ENCODE measurements around the gene NOS1. TPM values are rescaled to one million over a fixed set of nuclear protein-coding genes. Genes with fewer than 3 reads are reported as not detected.

NOS1 gene
- total and polyA plus RNA-seq, 2 of the 8 experiments (the other 6 are each of a cell fraction or from before 2014, with no cell fraction given): 1.5 to 2.0 TPM

GRCh38 chr12:117312770-117313169 is 48.7 kb downstream of the NOS1 start:
- no peaks in the 10 kb centered on the region for H3K79me1 ChIP-seq (ENCODE audit: low read depth, low read length)
- ChIA-PET CTCF (ENCODE audit: partially characterized antibody) (no interaction called here), POLR2A (ENCODE audit: partially characterized antibody) (no interaction called here)
- H3K9ac ChIP-seq (replicated peaks in 1 of 4; ENCODE audit: extremely low read depth in 1 of 4, low read depth in 3 of 4, low read length in 3 of 4): no peak overlapping the region
- H3K4me3 ChIP-seq (ENCODE audit: extremely low read depth in 1 of 4, insufficient read depth in 2 of 4, low read depth in 3 of 4, low read length in 4 of 4): no peak overlapping the region
- H3K36me3 ChIP-seq (ENCODE audit: control insufficient read depth in 2 of 4, insufficient read depth in 4 of 4, low read length in 3 of 4): no peaks in the 10 kb centered on the region
- H3K23ac ChIP-seq (ENCODE audit: insufficient read length): no peak overlapping the region
- FAIRE-seq: no peak
- no peak overlapping the region for H3K27ac ChIP-seq (ENCODE audit: low read depth, low read length)
- no peak overlapping the region for H4K5ac ChIP-seq (ENCODE audit: insufficient read length, low read depth, low read length)
- no peak overlapping the region for H2BK15ac ChIP-seq (ENCODE audit: low read length)
- no peak overlapping the region for H2AFZ ChIP-seq (ENCODE audit: low read length)
- H3K23me2 ChIP-seq (ENCODE audit: low read depth, low read length): no peaks in the 10 kb centered on the region
- H2BK12ac ChIP-seq (ENCODE audit: low read depth, low read length): no peak overlapping the region
- H3K4me1 ChIP-seq (replicated peaks in 1 of 4; ENCODE audit: control insufficient read depth in 3 of 4, insufficient read depth in 4 of 4, low read length in 3 of 4): no peaks in the 10 kb centered on the region
- no peaks in the 10 kb centered on the region for H3K9me3 ChIP-seq (ENCODE audit: insufficient read depth in 2 of 2, low read depth in 1 of 2, low read length in 1 of 2)
- H3K14ac ChIP-seq (ENCODE audit: insufficient read length): no peak overlapping the region
- H4K8ac ChIP-seq (ENCODE audit: extremely low read depth, insufficient read depth, low read length): no peak overlapping the region
- no peaks in the 10 kb centered on the region for H3K27me3 ChIP-seq (replicated peaks in 1 of 4; ENCODE audit: control insufficient read depth in 3 of 4, extremely low read depth in 1 of 4, insufficient read depth in 3 of 4, low read length in 3 of 4)
- no peak overlapping the region for H2AK5ac ChIP-seq (ENCODE audit: low read depth, low read length)
- H2BK20ac ChIP-seq (ENCODE audit: low read length): no peak overlapping the region
- H3K18ac ChIP-seq (ENCODE audit: extremely low read depth, low read length): no peak overlapping the region
- H4K20me1 ChIP-seq (replicated peaks in 1 of 2; ENCODE audit: control insufficient read depth in 1 of 2, insufficient read depth in 2 of 2, low read length in 2 of 2): no peaks in the 10 kb centered on the region
- DNase-seq (ENCODE audit: low read depth in 1 of 2, low spot score in 2 of 2): no peak
- H3K79me2 ChIP-seq (ENCODE audit: control insufficient read depth in 1 of 2, insufficient read depth in 2 of 2, low read length in 2 of 2): no peaks in the 10 kb centered on the region
- no peak overlapping the region for H3K4me2 ChIP-seq (ENCODE audit: insufficient read depth in 1 of 2, low read depth in 2 of 2, low read length in 2 of 2)
- no peak overlapping the region for H2BK5ac ChIP-seq (ENCODE audit: low read depth, low read length)
- H2BK120ac ChIP-seq (replicated peaks; ENCODE audit: low read depth, low read length): no peak overlapping the region
- H3K56ac ChIP-seq (replicated peaks; ENCODE audit: insufficient read length, low read depth, low read length): no peak overlapping the region
- WGBS, 2 experiments (ENCODE audit: extremely low coverage in 1 of 2, insufficient coverage in 1 of 2, insufficient read length in 1 of 2, insufficient replicate concordance in 2 of 2, low coverage in 1 of 2, low lambda C conversion rate in 2 of 2, missing lambda C conversion rate in 1 of 2): 84 to 100% methylated on average over 1 to 3 of the region's 3 CpGs
- no peak overlapping the region for H3K4ac ChIP-seq (replicated peaks; ENCODE audit: insufficient read length, low read depth, low read length)
- no peak overlapping the region for H4K91ac ChIP-seq (replicated peaks; ENCODE audit: insufficient read length, low read length)
- TF ChIP-seq TEAD4 (IDR thresholded peaks at IDR 0.05; ENCODE audit: low read depth, low read length): no peak
- no peak for TF ChIP-seq SUZ12 (IDR thresholded peaks at IDR 0.05; ENCODE audit: low read length)
- TF ChIP-seq POLR2A (IDR thresholded peaks at IDR 0.05; ENCODE audit: control extremely low read depth in 1 of 2, low read depth in 2 of 2, low read length in 2 of 2): no peak
- no peak for TF ChIP-seq TCF12 (IDR thresholded peaks at IDR 0.05; ENCODE audit: low read depth, low read length)
- no peak for TF ChIP-seq SRF (IDR thresholded peaks at IDR 0.05; ENCODE audit: low read depth, low read length)
- no peak for TF ChIP-seq GABPA (IDR thresholded peaks at IDR 0.05; ENCODE audit: borderline replicate concordance, insufficient read depth, low read length)
- TF ChIP-seq SIX5 (IDR thresholded peaks at IDR 0.05; ENCODE audit: low read depth, low read length): no peak
- no peak for TF ChIP-seq BCL11A (IDR thresholded peaks at IDR 0.05; ENCODE audit: low read depth in 2 of 2, low read length in 2 of 2)
- TF ChIP-seq POU5F1 (IDR thresholded peaks at IDR 0.05; ENCODE audit: low read depth, low read length): no peak
- TF ChIP-seq SP4 (IDR thresholded peaks at IDR 0.05; ENCODE audit: low read length): no peak
- no peak for TF ChIP-seq TBP (IDR thresholded peaks at IDR 0.05; ENCODE audit: low read depth, low read length)
- TF ChIP-seq BACH1 (IDR thresholded peaks at IDR 0.05; ENCODE audit: low read length): no peak
- TF ChIP-seq RXRA (IDR thresholded peaks at IDR 0.05; ENCODE audit: insufficient read depth, low read depth, low read length): no peak
- no peak for TF ChIP-seq MAX (IDR thresholded peaks at IDR 0.05)
- no peak for TF ChIP-seq RAD21 (IDR thresholded peaks at IDR 0.05 in 1 of 2, conservative IDR thresholded peaks at IDR 0.05 in 1 of 2; ENCODE audit: low read depth in 2 of 2, low read length in 2 of 2)
- TF ChIP-seq SP1 (IDR thresholded peaks at IDR 0.05; ENCODE audit: low read depth, low read length): no peak

All from H1 (cell line).